ENCODE results near the gene SPDYC.

The SPDYC gene

GRCh38 chr11:65189191-65189590, 19.2 kb downstream of the SPDYC start:
- in situ Hi-C loops (cut with MboI; ENCODE audit: low pct_unique_long_range_greater_than_20kb, low sequenced_read_pairs): no loop called here

GRCh38 chr11:65194564-65194963, 24.5 kb downstream of the SPDYC start:
- no peak for DNase-seq
- in situ Hi-C loops (cut with MboI; ENCODE audit: low pct_unique_long_range_greater_than_20kb, low sequenced_read_pairs): no loop called here

More at GRCh38 chr11:65189191-65189590, 19.2 kb downstream of the SPDYC start:
- no peak for DNase-seq

GRCh38 chr11:65204143-65204542, 34.1 kb downstream of the SPDYC start:
- in situ Hi-C loops (cut with MboI; ENCODE audit: low pct_unique_long_range_greater_than_20kb, low sequenced_read_pairs): no loop called here
- no peak for DNase-seq

GRCh38 chr11:65204646-65205601, 34.9 kb downstream of the SPDYC start:
- peak; percentile 88 for DNase-seq
- in situ Hi-C loops (cut with MboI; ENCODE audit: low pct_unique_long_range_greater_than_20kb, low sequenced_read_pairs): no loop called here

- DNase-seq: no peak
- in situ Hi-C loops (cut with MboI; ENCODE audit: low pct_unique_long_range_greater_than_20kb, low sequenced_read_pairs): no loop called here
These were observed 35.6 kb downstream of the SPDYC start for GRCh38 chr11:65205602-65205967.

- DNase-seq: no peak
- in situ Hi-C loops (cut with MboI; ENCODE audit: low pct_unique_long_range_greater_than_20kb, low sequenced_read_pairs): no loop called here
These were observed 36.4 kb downstream of the SPDYC start for GRCh38 chr11:65206441-65206841.

- in situ Hi-C loops (cut with MboI; ENCODE audit: low pct_unique_long_range_greater_than_20kb, low sequenced_read_pairs): no loop called here
- DNase-seq: no peak
These were observed 36.9 kb downstream of the SPDYC start for GRCh38 chr11:65206901-65207300.

- in situ Hi-C loops (cut with MboI; ENCODE audit: low pct_unique_long_range_greater_than_20kb, low sequenced_read_pairs): no loop called here
- DNase-seq: no peak
These were observed 38.1 kb downstream of the SPDYC start for GRCh38 chr11:65207918-65208784.

GRCh38 chr11:65208785-65209710, 39.0 kb downstream of the SPDYC start:
- DNase-seq: no peak
- in situ Hi-C loops (cut with MboI; ENCODE audit: low pct_unique_long_range_greater_than_20kb, low sequenced_read_pairs): no loop called here

GRCh38 chr11:65209711-65210360, 39.8 kb downstream of the SPDYC start:
- in situ Hi-C loops (cut with MboI; ENCODE audit: low pct_unique_long_range_greater_than_20kb, low sequenced_read_pairs): no loop called here
- no peak for DNase-seq

GRCh38 chr11:65210361-65210731, 40.3 kb downstream of the SPDYC start:
- no peak for DNase-seq
- in situ Hi-C loops (cut with MboI; ENCODE audit: low pct_unique_long_range_greater_than_20kb, low sequenced_read_pairs): no loop called here

GRCh38 chr11:65210748-65211147, 40.7 kb downstream of the SPDYC start:
- no peak for DNase-seq
- in situ Hi-C loops (cut with MboI; ENCODE audit: low pct_unique_long_range_greater_than_20kb, low sequenced_read_pairs): no loop called here

GRCh38 chr11:65211293-65212105, 41.5 kb downstream of the SPDYC start:
- no peak for DNase-seq
- in situ Hi-C loops (cut with MboI; ENCODE audit: low pct_unique_long_range_greater_than_20kb, low sequenced_read_pairs): no loop called here

GRCh38 chr11:65212226-65212801, 42.3 kb downstream of the SPDYC start:
- no peak for DNase-seq
- in situ Hi-C loops (cut with MboI; ENCODE audit: low pct_unique_long_range_greater_than_20kb, low sequenced_read_pairs): no loop called here

GRCh38 chr11:65213322-65214211, 43.5 kb downstream of the SPDYC start:
- in situ Hi-C loops (cut with MboI; ENCODE audit: low pct_unique_long_range_greater_than_20kb, low sequenced_read_pairs): no loop called here
- DNase-seq: peak; percentile 53

- in situ Hi-C loops (cut with MboI; ENCODE audit: low pct_unique_long_range_greater_than_20kb, low sequenced_read_pairs): no loop called here
These were observed 44.3 kb downstream of the SPDYC start for GRCh38 chr11:65214212-65214845.

More at GRCh38 chr11:65214212-65214845, 44.3 kb downstream of the SPDYC start:
- DNase-seq: no peak

Data from KBM-7 (cell line).